Muscle of back (tissue), 10 donors: ENCODE data around the gene ALX4. TPM values are rescaled to one million over a fixed set of nuclear protein-coding genes. Genes with fewer than 3 reads are reported as not detected.

ENCODE experiments used
- polyA plus RNA-seq, 10 donors: library from polyadenylated mRNA; unstranded; fragments of 120-200 nt; gene quantifications; one replicate each; pipeline ENCODE4 v1.2.1, GENCODE V29; 2013; ENCODE audit not compliant: insufficient read length in 10 of 10

Gene ALX4
- polyA plus RNA-seq, 10 donors: 1.3 to 3.4 (median 2.2) TPM

Other genes with a start within 250 kb of the ALX4 start
- 10 to 100 TPM in 7 of 10 donors, 1 to 10 TPM in 3; 7.9 to 30.5 (median 15.1) TPM for gene ACCS, start 243.9 kb downstream of the ALX4 start, polyA plus RNA-seq
- 10 to 100 TPM; 51.6 to 77.8 (median 54.0) TPM for gene EXT2, start 214.5 kb downstream of the ALX4 start, polyA plus RNA-seq